HepG2 (cell line): ENCODE measurements around the gene TUBA4B. TPM values are rescaled to one million over a fixed set of nuclear protein-coding genes. Genes with fewer than 3 reads are reported as not detected.

Experiments
- DR1 ChIP-seq: sonication (generic); formaldehyde crosslinking; IDR thresholded peaks from 2 replicates; pipeline ENCODE4 v1.8.0; 2021; ENCODE audit warnings: mild to moderate bottlenecking, missing genetic modification reagents, inconsistent platforms
- HMGA1 ChIP-seq: sonication (generic); formaldehyde crosslinking; conservative IDR thresholded peaks from 2 replicates; pipeline ENCODE4 v1.4.0; 2020; ENCODE audit warnings: missing genetic modification reagents
- HNRNPH1 ChIP-seq: fragments of 200-400 bp; formaldehyde crosslinking; optimal IDR thresholded peaks from 2 replicates; pipeline ENCODE3; 2017; ENCODE audit warnings: mild to moderate bottlenecking, low read depth, low read length
- HNRNPK ChIP-seq: fragments of 200-400 bp; formaldehyde crosslinking; IDR thresholded peaks from 2 replicates; pipeline ENCODE4 v1.6.1; 2018; ENCODE audit warnings: low read length, low read depth, moderate library complexity, mild to moderate bottlenecking; ENCODE audit not compliant: poor library complexity, severe bottlenecking
- MEIS2 ChIP-seq: sonication (generic); formaldehyde crosslinking; IDR thresholded peaks from 2 replicates; pipeline ENCODE4 v1.9.0; 2021; ENCODE audit warnings: mild to moderate bottlenecking, missing genetic modification reagents
- MIXL1 ChIP-seq: IDR thresholded peaks from 2 replicates; pipeline ENCODE4 v1.6.1; 2016
- PHF20 ChIP-seq: sonication (generic); formaldehyde crosslinking; IDR thresholded peaks from 2 replicates; pipeline ENCODE4 v1.5.0; 2020; ENCODE audit warnings: mild to moderate bottlenecking, missing genetic modification reagents
- SIN3B ChIP-seq: fragments of 150-350 bp; IDR thresholded peaks from 2 replicates; pipeline ENCODE4 v1.6.1; 2014; ENCODE audit warnings: low read length
- SMAD3 ChIP-seq: sonication (generic); formaldehyde crosslinking; IDR thresholded peaks from 2 replicates; pipeline ENCODE4 v1.4.0; 2020; ENCODE audit warnings: missing genetic modification reagents
- ZBTB21 ChIP-seq: sonication (generic); formaldehyde crosslinking; IDR thresholded peaks from 2 replicates; pipeline ENCODE4 v1.4.0; 2020; ENCODE audit warnings: missing genetic modification reagents
- ZEB1 ChIP-seq: IDR thresholded peaks from 2 replicates; pipeline ENCODE4 v1.6.1; 2012; ENCODE audit warnings: mild to moderate bottlenecking, low read depth, inconsistent platforms; ENCODE audit not compliant: insufficient replicate concordance
- ZFP36L1 ChIP-seq: sonication (generic); formaldehyde crosslinking; IDR thresholded peaks from 2 replicates; pipeline ENCODE4 v1.8.0; 2022; ENCODE audit warnings: mild to moderate bottlenecking, missing genetic modification reagents, moderate library complexity
- ZKSCAN5 ChIP-seq: sonication (generic); formaldehyde crosslinking; IDR thresholded peaks from 2 replicates; pipeline ENCODE4 v1.5.1; 2020; ENCODE audit warnings: mild to moderate bottlenecking, missing genetic modification reagents
- ZNF282 ChIP-seq: fragments of 450-650 bp; IDR thresholded peaks from 2 replicates; pipeline ENCODE4 v1.6.1; 2018; ENCODE audit not compliant: partially characterized antibody
- ZNF331 ChIP-seq: sonication (generic); formaldehyde crosslinking; IDR thresholded peaks from 2 replicates; pipeline ENCODE4 v1.4.0; 2020; ENCODE audit warnings: missing genetic modification reagents
- ZNF44 ChIP-seq: sonication (generic); formaldehyde crosslinking; IDR thresholded peaks from 2 replicates; pipeline ENCODE4 v1.5.1; 2020; ENCODE audit warnings: mild to moderate bottlenecking, missing genetic modification reagents
- ZNF484 ChIP-seq: sonication (generic); formaldehyde crosslinking; IDR thresholded peaks from 2 replicates; pipeline ENCODE4 v1.5.1; 2020; ENCODE audit warnings: mild to moderate bottlenecking, low read depth, missing genetic modification reagents, borderline replicate concordance
- ZNF672 ChIP-seq: sonication (generic); formaldehyde crosslinking; IDR thresholded peaks from 2 replicates; pipeline ENCODE4 v1.8.1; 2022; ENCODE audit warnings: missing genetic modification reagents
- polyA plus RNA-seq, 8 experiments: library from polyadenylated mRNA; depleted of rRNA in 3 of 8; stranded (reverse) in 7 of 8; unstranded in 1 of 8; fragments of >200 nt; fragmentation: Illumina TruSeq in 4 of 8; extraction: Trizol in 4 of 8; gene quantifications; 2 replicates each; pipeline versions ENCODE4 v1.2.1 to v1.2.3, GENCODE V29; 2011 to 2016; ENCODE audit warnings: low read depth in 4 of 8, missing spikeins in 1 of 8, mixed read lengths in 1 of 8; ENCODE audit not compliant: insufficient read depth in 1 of 8
- total RNA-seq, 5 experiments: library from RNA; depleted of rRNA; stranded (reverse); fragments of >200 nt; fragmentation: Illumina TruSeq; extraction: Trizol; gene quantifications; 2 replicates each; pipeline ENCODE4 v1.2.3, GENCODE V29; 2016; ENCODE audit warnings: low read depth in 1 of 5
- TF ChIP-seq, protein P1 (sequence below): sonication (generic); formaldehyde crosslinking; IDR thresholded peaks from 2 replicates; pipeline ENCODE4 v1.4.0; 2020; ENCODE audit warnings: missing genetic modification reagents
- TF ChIP-seq, protein P2 (sequence below): sonication (generic); formaldehyde crosslinking; IDR thresholded peaks from 2 replicates; pipeline ENCODE4 v1.4.0; 2020; ENCODE audit warnings: missing genetic modification reagents
- TF ChIP-seq, protein P3 (sequence below): sonication (generic); formaldehyde crosslinking; IDR thresholded peaks from 2 replicates; pipeline ENCODE4 v1.4.0; 2020; ENCODE audit warnings: missing genetic modification reagents
- TF ChIP-seq, protein P4 (sequence below): sonication (generic); formaldehyde crosslinking; IDR thresholded peaks from 2 replicates; pipeline ENCODE4 v1.5.1; 2020; ENCODE audit warnings: mild to moderate bottlenecking, missing genetic modification reagents, moderate library complexity
- TF ChIP-seq, protein P5 (sequence below): sonication (generic); formaldehyde crosslinking; IDR thresholded peaks from 2 replicates; pipeline ENCODE4 v1.4.0; 2020; ENCODE audit warnings: missing genetic modification reagents

TUBA4B gene
- total and polyA plus RNA-seq, 2 of the 13 experiments (the other 11 are each of a cell fraction or from before 2014, with no cell fraction given): 0.18 to 0.22 TPM

DNA sequence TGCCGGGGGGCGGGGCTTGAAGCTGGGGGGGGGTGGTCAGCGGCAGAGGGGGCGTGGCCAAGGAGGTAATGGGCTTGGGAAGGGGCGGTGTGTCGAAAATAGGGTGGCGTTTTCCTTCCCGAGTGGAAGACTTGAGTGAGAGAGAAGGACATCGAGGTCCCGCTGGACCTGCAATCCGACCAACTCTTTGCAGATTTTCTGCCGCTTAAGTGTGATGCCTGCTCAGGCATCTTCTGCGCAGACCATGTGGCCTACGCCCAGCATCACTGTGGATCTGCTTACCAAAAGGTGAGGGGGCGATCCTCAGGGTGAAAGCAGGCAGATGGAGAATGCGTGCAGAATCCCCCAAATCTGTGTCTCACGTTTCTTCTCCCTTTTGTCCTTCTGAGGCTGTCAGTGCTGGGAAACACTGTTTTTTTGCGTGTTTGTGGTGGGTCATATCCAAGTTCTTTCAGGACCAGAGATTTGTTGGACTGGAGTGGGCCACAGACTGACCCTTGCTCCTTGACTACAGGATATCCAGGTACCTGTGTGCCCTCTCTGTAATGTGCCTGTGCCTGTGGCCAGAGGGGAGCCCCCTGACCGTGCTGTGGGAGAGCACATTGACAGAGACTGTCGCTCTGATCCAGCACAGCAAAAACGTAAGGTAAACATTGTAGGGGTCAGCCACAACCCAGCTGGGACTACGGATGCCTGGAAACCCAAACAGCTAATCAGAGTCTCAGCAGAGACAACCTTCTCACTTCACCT, 45.7 kb upstream of the TUBA4B start (continued):
- TF ChIP-seq MEIS2: no peak
- TF ChIP-seq, protein P1, sequence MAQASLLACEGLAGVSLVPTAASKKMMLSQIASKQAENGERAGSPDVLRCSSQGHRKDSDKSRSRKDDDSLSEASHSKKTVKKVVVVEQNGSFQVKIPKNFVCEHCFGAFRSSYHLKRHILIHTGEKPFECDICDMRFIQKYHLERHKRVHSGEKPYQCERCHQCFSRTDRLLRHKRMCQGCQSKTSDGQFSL (CRISPR knock-in tag): peak; percentile 84; the same call in 1 of the 2 replicates
- TF ChIP-seq ZBTB21 (CRISPR knock-in tag): no peak
- TF ChIP-seq, protein P2, sequence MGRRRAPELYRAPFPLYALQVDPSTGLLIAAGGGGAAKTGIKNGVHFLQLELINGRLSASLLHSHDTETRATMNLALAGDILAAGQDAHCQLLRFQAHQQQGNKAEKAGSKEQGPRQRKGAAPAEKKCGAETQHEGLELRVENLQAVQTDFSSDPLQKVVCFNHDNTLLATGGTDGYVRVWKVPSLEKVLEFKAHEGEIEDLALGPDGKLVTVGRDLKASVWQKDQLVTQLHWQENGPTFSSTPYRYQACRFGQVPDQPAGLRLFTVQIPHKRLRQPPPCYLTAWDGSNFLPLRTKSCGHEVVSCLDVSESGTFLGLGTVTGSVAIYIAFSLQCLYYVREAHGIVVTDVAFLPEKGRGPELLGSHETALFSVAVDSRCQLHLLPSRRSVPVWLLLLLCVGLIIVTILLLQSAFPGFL: no peak
- no peak for TF ChIP-seq ZNF672
- TF ChIP-seq, protein P3, sequence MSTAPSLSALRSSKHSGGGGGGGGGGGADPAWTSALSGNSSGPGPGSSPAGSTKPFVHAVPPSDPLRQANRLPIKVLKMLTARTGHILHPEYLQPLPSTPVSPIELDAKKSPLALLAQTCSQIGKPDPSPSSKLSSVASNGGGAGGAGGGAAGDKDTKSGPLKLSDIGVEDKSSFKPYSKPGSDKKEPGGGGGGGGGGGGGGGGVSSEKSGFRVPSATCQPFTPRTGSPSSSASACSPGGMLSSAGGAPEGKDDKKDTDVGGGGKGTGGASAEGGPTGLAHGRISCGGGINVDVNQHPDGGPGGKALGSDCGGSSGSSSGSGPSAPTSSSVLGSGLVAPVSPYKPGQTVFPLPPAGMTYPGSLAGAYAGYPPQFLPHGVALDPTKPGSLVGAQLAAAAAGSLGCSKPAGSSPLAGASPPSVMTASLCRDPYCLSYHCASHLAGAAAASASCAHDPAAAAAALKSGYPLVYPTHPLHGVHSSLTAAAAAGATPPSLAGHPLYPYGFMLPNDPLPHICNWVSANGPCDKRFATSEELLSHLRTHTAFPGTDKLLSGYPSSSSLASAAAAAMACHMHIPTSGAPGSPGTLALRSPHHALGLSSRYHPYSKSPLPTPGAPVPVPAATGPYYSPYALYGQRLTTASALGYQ (CRISPR knock-in tag): no peak
- TF ChIP-seq ZNF331: no peak
- TF ChIP-seq PHF20: no peak
- peak; percentile 55; the same call in 1 of the 2 replicates for TF ChIP-seq ZNF44
- no peak for TF ChIP-seq HNRNPH1
- TF ChIP-seq HMGA1 (CRISPR knock-in tag): no peak
- TF ChIP-seq ZNF484 (CRISPR knock-in tag): no peak
- TF ChIP-seq ZKSCAN5 (CRISPR knock-in tag): no peak
- no peak for TF ChIP-seq HNRNPK
- no peak for TF ChIP-seq SMAD3
- TF ChIP-seq ZFP36L1 (CRISPR knock-in tag): no peak
- no peak for TF ChIP-seq ZEB1
- TF ChIP-seq, protein P4, sequence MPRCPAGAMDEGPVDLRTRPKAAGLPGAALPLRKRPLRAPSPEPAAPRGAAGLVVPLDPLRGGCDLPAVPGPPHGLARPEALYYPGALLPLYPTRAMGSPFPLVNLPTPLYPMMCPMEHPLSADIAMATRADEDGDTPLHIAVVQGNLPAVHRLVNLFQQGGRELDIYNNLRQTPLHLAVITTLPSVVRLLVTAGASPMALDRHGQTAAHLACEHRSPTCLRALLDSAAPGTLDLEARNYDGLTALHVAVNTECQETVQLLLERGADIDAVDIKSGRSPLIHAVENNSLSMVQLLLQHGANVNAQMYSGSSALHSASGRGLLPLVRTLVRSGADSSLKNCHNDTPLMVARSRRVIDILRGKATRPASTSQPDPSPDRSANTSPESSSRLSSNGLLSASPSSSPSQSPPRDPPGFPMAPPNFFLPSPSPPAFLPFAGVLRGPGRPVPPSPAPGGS (CRISPR knock-in tag): no peak
- TF ChIP-seq SIN3B: no peak
- no peak for TF ChIP-seq ZNF282
- TF ChIP-seq MIXL1: no peak
- no peak for TF ChIP-seq DR1 (CRISPR knock-in tag)
- TF ChIP-seq, protein P5, sequence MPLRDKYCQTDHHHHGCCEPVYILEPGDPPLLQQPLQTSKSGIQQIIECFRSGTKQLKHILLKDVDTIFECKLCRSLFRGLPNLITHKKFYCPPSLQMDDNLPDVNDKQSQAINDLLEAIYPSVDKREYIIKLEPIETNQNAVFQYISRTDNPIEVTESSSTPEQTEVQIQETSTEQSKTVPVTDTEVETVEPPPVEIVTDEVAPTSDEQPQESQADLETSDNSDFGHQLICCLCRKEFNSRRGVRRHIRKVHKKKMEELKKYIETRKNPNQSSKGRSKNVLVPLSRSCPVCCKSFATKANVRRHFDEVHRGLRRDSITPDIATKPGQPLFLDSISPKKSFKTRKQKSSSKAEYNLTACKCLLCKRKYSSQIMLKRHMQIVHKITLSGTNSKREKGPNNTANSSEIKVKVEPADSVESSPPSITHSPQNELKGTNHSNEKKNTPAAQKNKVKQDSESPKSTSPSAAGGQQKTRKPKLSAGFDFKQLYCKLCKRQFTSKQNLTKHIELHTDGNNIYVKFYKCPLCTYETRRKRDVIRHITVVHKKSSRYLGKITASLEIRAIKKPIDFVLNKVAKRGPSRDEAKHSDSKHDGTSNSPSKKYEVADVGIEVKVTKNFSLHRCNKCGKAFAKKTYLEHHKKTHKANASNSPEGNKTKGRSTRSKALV (CRISPR knock-in tag): no peak
